Tibial artery (tissue), 4 donors: ENCODE data around the gene L3MBTL4.

ENCODE experiments used
- DNase-seq, 2 donors: peaks; one replicate each; pipeline ENCODE4 v3.0.0-alpha.2; 2019
- H3K27ac ChIP-seq, 2 donors: fragments of 200-600 bp; sonication (generic) in 1 of 2; 1 replicate in 1 of 2; 2 replicates in 1 of 2; pipeline ENCODE4 v1.5.1; 2018 to 2019; ENCODE audit warnings: mild to moderate bottlenecking in 1 of 2
- H3K27me3 ChIP-seq, 2 donors: fragments of 200-600 bp; sonication (generic) in 1 of 2; one replicate each; pipeline versions ENCODE4 v1.5.1 to v1.6.0; 2016 to 2019
- H3K36me3 ChIP-seq, 3 donors: fragments of 200-600 bp; sonication (generic) in 2 of 3; one replicate each; pipeline ENCODE4 v1.5.1; 2016 to 2019; ENCODE audit warnings: mild to moderate bottlenecking in 2 of 3
- H3K4me1 ChIP-seq, 4 donors: fragments of 200-600 bp; sonication (generic) in 2 of 4; 1 replicate in 3 of 4; 2 replicates in 1 of 4; pipeline ENCODE4 v1.5.1; 2016 to 2019
- H3K4me3 ChIP-seq, 2 donors: fragments of 200-600 bp; sonication (generic) in 1 of 2; 1 replicate in 1 of 2; 2 replicates in 1 of 2; pipeline ENCODE4 v1.5.1; 2018 to 2019; ENCODE audit warnings: mild to moderate bottlenecking in 2 of 2
- H3K9me3 ChIP-seq, 3 donors: fragments of 200-600 bp; sonication (generic) in 1 of 3; one replicate each; pipeline ENCODE4 v1.5.1; 2016 to 2019
- CTCF ChIP-seq, 2 experiments: fragments of 200-600 bp in 1 of 2; fragments of 450-650 bp in 1 of 2; IDR thresholded peaks; one replicate each; pipeline ENCODE4 v1.5.1; 2017 to 2019; ENCODE audit warnings: antibody characterized with exemption in 2 of 2, mild to moderate bottlenecking in 1 of 2, moderate library complexity in 1 of 2
- intact Hi-C: fragments of 100-400 bp; cut with DNase I; formaldehyde crosslinking; loops from one replicate; pipeline ENCODE4 v1.15.0; 2023; ENCODE audit warnings: low total_unique reads

L3MBTL4 gene

GRCh38 chr18:6370410-6370809 is 44.3 kb downstream of the L3MBTL4 start:
- Histone ChIP-seq H3K27me3 (no peaks in the 10 kb centered on the region), H3K4me3 (no peak overlapping the region), H3K27ac (no peak overlapping the region), H3K36me3 (no peaks in the 10 kb centered on the region), H3K4me1 (peaks cover 0 to 8% (median 0%) of the 10 kb centered on the region in 4 donors), H3K9me3 (no peaks in the 10 kb centered on the region)
- no peak for DNase-seq
- intact Hi-C loops: loop anchor here (10.0 kb wide), 1 partner anchor 64 kb away; no protein-coding TSS in a partner anchor
- no peak for TF ChIP-seq CTCF (IDR thresholded peaks at IDR 0.05)

GRCh38 chr18:6368017-6368416 is 46.7 kb downstream of the L3MBTL4 start:
- intact Hi-C loops: no loop called here
- peaks cover 0 to 8% (median 0%) of the 10 kb centered on the region in 4 donors for H3K4me1 ChIP-seq
- H3K27ac ChIP-seq: no peak overlapping the region
- H3K27me3 ChIP-seq: no peaks in the 10 kb centered on the region
- no peaks in the 10 kb centered on the region for H3K36me3 ChIP-seq
- DNase-seq: no peak
- TF ChIP-seq CTCF (IDR thresholded peaks at IDR 0.05): no peak
- no peaks in the 10 kb centered on the region for H3K9me3 ChIP-seq
- no peak overlapping the region for H3K4me3 ChIP-seq

- no peak for TF ChIP-seq CTCF (IDR thresholded peaks at IDR 0.05)
- intact Hi-C loops: no loop called here
Observed at GRCh38 chr18:6367208-6367607, 47.5 kb downstream of the L3MBTL4 start.

GRCh38 chr18:6366776-6367175 is 47.9 kb downstream of the L3MBTL4 start:
- Histone ChIP-seq H3K4me1 (peaks cover 0 to 8% (median 0%) of the 10 kb centered on the region in 4 donors), H3K27ac (no peak overlapping the region), H3K9me3 (no peaks in the 10 kb centered on the region), H3K36me3 (no peaks in the 10 kb centered on the region), H3K27me3 (no peaks in the 10 kb centered on the region), H3K4me3 (no peak overlapping the region)
- no peak for DNase-seq
- intact Hi-C loops: no loop called here
- no peak for TF ChIP-seq CTCF (IDR thresholded peaks at IDR 0.05)

More at GRCh38 chr18:6367208-6367607, 47.5 kb downstream of the L3MBTL4 start:
- H3K4me1 ChIP-seq: peaks cover 0 to 8% (median 0%) of the 10 kb centered on the region in 4 donors
- H3K27ac ChIP-seq: no peak overlapping the region
- H3K27me3 ChIP-seq: no peaks in the 10 kb centered on the region
- no peaks in the 10 kb centered on the region for H3K36me3 ChIP-seq
- no peak overlapping the region for H3K4me3 ChIP-seq
- H3K9me3 ChIP-seq: no peaks in the 10 kb centered on the region
- DNase-seq: no peak

GRCh38 chr18:6365385-6365784 is 49.3 kb downstream of the L3MBTL4 start:
- intact Hi-C loops: no loop called here
- no peak overlapping the region for H3K27ac ChIP-seq
- H3K36me3 ChIP-seq: no peaks in the 10 kb centered on the region
- H3K9me3 ChIP-seq: no peaks in the 10 kb centered on the region
- no peak for TF ChIP-seq CTCF (IDR thresholded peaks at IDR 0.05)
- H3K27me3 ChIP-seq: no peaks in the 10 kb centered on the region
- no peak overlapping the region for H3K4me3 ChIP-seq
- peaks cover 0 to 5% (median 0%) of the 10 kb centered on the region in 4 donors for H3K4me1 ChIP-seq
- no peak for DNase-seq

GRCh38 chr18:6363216-6363615 is 51.5 kb downstream of the L3MBTL4 start:
- intact Hi-C loops: no loop called here
- H3K4me3 ChIP-seq: peak overlapping the region; percentile 23 to 46
- H3K4me1 ChIP-seq: no peaks in the 10 kb centered on the region
- H3K36me3 ChIP-seq: no peaks in the 10 kb centered on the region
- DNase-seq: no peak
- no peak overlapping the region for H3K27ac ChIP-seq
- no peak for TF ChIP-seq CTCF (IDR thresholded peaks at IDR 0.05)
- H3K27me3 ChIP-seq: no peaks in the 10 kb centered on the region
- H3K9me3 ChIP-seq: no peaks in the 10 kb centered on the region
